ENCODE results near the gene GAD1. TPM values are rescaled to one million over a fixed set of nuclear protein-coding genes. Genes with fewer than 3 reads are reported as not detected.

The GAD1 gene
- total RNA-seq: 10 to 100 TPM; 12.8 to 26.3 TPM
- 20.6 TPM for polyA plus RNA-seq (2013, experiment 1 of 2)
- polyA plus RNA-seq (2013, experiment 2 of 2): 21.4 TPM
- long read RNA-seq, experiment 1, partial matches to known transcripts: 0 of 4 reads
- long read RNA-seq, experiment 1, other reads (novel, unspliced or antisense): 0 of 4 reads
- long read RNA-seq, experiment 2, partial matches to known transcripts: 0 of 2 reads
- long read RNA-seq, experiment 2, other reads (novel, unspliced or antisense): 1 of 2 reads
- long read RNA-seq, experiment 3, transcript GAD1-202 (17 exons, 3,604 nt): major isoform, 8 of 26 reads
- long read RNA-seq, experiment 3, partial matches to known transcripts: 3 of 26 reads
- long read RNA-seq, experiment 3, other reads (novel, unspliced or antisense): 11 of 26 reads
- long read RNA-seq, experiment 4, partial matches to known transcripts: 0 of 4 reads
- long read RNA-seq, experiment 4, other reads (novel, unspliced or antisense): 2 of 4 reads

DNA sequence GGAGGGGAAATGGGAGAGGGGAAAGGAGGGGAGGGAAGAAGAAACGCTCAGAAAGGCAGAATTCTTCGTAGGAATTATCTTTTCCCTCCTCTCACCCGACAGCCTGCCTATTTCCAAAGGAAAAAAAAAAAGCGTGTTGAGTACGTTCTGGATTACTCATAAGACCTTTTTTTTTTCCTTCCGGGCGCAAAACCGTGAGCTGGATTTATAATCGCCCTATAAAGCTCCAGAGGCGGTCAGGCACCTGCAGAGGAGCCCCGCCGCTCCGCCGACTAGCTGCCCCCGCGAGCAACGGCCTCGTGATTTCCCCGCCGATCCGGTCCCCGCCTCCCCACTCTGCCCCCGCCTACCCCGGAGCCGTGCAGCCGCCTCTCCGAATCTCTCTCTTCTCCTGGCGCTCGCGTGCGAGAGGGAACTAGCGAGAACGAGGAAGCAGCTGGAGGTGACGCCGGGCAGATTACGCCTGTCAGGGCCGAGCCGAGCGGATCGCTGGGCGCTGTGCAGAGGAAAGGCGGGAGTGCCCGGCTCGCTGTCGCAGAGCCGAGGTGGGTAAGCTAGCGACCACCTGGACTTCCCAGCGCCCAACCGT lies at the start of gene GAD1:
TSS of gene GAD1 (plus strand) at position 384 of the 589 bp plus-strand sequence. CDS start 1,705 bp downstream, outside the sequence.
- H3K4me3 ChIP-seq (ENCODE audit: low read length): peak within 1 kb of the TSS; percentile 91
- Mint-ChIP-seq H3K36me3 (ENCODE audit: low read depth) (no peaks in the 10 kb centered on the region), H3K27ac (peak within 1 kb of the TSS; percentile 64), H3K4me3 (peak within 1 kb of the TSS; percentile 70), H3K27me3 (ENCODE audit: insufficient read depth) (peaks cover 77% of the 10 kb centered on the region), H3K4me1 (peaks cover 40% of the 10 kb centered on the region), H3K9me3 (no peaks in the 10 kb centered on the region)
- peak; percentile 88 for DNase-seq
- no peaks in the 10 kb centered on the region for H3K9me3 ChIP-seq (ENCODE audit: control insufficient read depth, low read length)
- peaks cover 4% of the 10 kb centered on the region for H3K4me1 ChIP-seq (ENCODE audit: control insufficient read depth, insufficient read depth, low read length)
- H3K27me3 ChIP-seq (ENCODE audit: control insufficient read depth, insufficient read depth, low read length, poor library complexity, severe bottlenecking): peaks cover 68% of the 10 kb centered on the region
- H3K9ac ChIP-seq (ENCODE audit: extremely low read depth, low read length, poor library complexity, severe bottlenecking): peak within 1 kb of the TSS; percentile 16
- peak within 1 kb of the TSS; percentile 89 for H3K27ac ChIP-seq (ENCODE audit: low read depth, low read length)
- TF ChIP-seq, protein P1, sequence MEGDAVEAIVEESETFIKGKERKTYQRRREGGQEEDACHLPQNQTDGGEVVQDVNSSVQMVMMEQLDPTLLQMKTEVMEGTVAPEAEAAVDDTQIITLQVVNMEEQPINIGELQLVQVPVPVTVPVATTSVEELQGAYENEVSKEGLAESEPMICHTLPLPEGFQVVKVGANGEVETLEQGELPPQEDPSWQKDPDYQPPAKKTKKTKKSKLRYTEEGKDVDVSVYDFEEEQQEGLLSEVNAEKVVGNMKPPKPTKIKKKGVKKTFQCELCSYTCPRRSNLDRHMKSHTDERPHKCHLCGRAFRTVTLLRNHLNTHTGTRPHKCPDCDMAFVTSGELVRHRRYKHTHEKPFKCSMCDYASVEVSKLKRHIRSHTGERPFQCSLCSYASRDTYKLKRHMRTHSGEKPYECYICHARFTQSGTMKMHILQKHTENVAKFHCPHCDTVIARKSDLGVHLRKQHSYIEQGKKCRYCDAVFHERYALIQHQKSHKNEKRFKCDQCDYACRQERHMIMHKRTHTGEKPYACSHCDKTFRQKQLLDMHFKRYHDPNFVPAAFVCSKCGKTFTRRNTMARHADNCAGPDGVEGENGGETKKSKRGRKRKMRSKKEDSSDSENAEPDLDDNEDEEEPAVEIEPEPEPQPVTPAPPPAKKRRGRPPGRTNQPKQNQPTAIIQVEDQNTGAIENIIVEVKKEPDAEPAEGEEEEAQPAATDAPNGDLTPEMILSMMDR (conservative IDR thresholded peaks at IDR 0.05): no peak
- WGBS, 2 experiments (ENCODE audit: insufficient coverage in 1 of 2, insufficient read length in 1 of 2): 0% methylated on average over 16 to 49 of the region's 49 CpGs
- no peaks in the 10 kb centered on the region for H3K36me3 ChIP-seq (ENCODE audit: control insufficient read depth, insufficient read depth, low read length)

- peak within 1 kb of the TSS; percentile 96 for H3K4me3 ChIP-seq (ENCODE audit: low read length)
- Mint-ChIP-seq H3K27me3 (ENCODE audit: insufficient read depth) (no peaks in the 10 kb centered on the region), H3K4me1 (peaks cover 37% of the 10 kb centered on the region), H3K9me3 (peaks cover 1% of the 10 kb centered on the region), H3K36me3 (ENCODE audit: low read depth) (peaks cover 9% of the 10 kb centered on the region), H3K4me3 (peak within 1 kb of the TSS; percentile 83), H3K27ac (peak within 1 kb of the TSS; percentile 96)
- H3K4me1 ChIP-seq (ENCODE audit: control insufficient read depth, insufficient read depth, low read length): peaks cover 6% of the 10 kb centered on the region
- H3K27ac ChIP-seq (ENCODE audit: low read depth, low read length): peak within 1 kb of the TSS; percentile 27
- H3K9ac ChIP-seq (ENCODE audit: extremely low read depth, low read length, poor library complexity, severe bottlenecking): peak within 1 kb of the TSS; percentile 88
- H3K9me3 ChIP-seq (ENCODE audit: control insufficient read depth, low read length): no peaks in the 10 kb centered on the region
- TF ChIP-seq, protein P1 (conservative IDR thresholded peaks at IDR 0.05): peak; percentile 58
- peak; percentile 92 for DNase-seq
- no peaks in the 10 kb centered on the region for H3K27me3 ChIP-seq (ENCODE audit: control insufficient read depth, insufficient read depth, low read length, poor library complexity, severe bottlenecking)
- H3K36me3 ChIP-seq (ENCODE audit: control insufficient read depth, insufficient read depth, low read length): no peaks in the 10 kb centered on the region
- 18 to 19% methylated on average over 12 to 13 of the region's 13 CpGs for WGBS, 2 experiments (ENCODE audit: insufficient coverage in 1 of 2, insufficient read length in 1 of 2)
Observed at GRCh38 chr2:170770008-170770605, 46.6 kb upstream of the GAD1 start, which contains the start of gene ERICH2. ERICH2 (plus strand) TSS chr2:170770378; CDS start chr2:170770682, 304 bp downstream.

- no peaks in the 10 kb centered on the region for H3K9me3 ChIP-seq (ENCODE audit: control insufficient read depth, low read length)
- peak overlapping the region; percentile 83 for H3K4me3 Mint-ChIP-seq
- TF ChIP-seq, protein P1 (conservative IDR thresholded peaks at IDR 0.05): no peak
- H3K36me3 Mint-ChIP-seq (ENCODE audit: low read depth): peaks cover 12% of the 10 kb centered on the region
- no peaks in the 10 kb centered on the region for H3K27me3 ChIP-seq (ENCODE audit: control insufficient read depth, insufficient read depth, low read length, poor library complexity, severe bottlenecking)
- peak; percentile 96 for DNase-seq
- peak overlapping the region; percentile 88 for H3K9ac ChIP-seq (ENCODE audit: extremely low read depth, low read length, poor library complexity, severe bottlenecking)
- peaks cover 37% of the 10 kb centered on the region for H3K4me1 Mint-ChIP-seq
- no peaks in the 10 kb centered on the region for H3K27me3 Mint-ChIP-seq (ENCODE audit: insufficient read depth)
- peaks cover 4% of the 10 kb centered on the region for H3K4me1 ChIP-seq (ENCODE audit: control insufficient read depth, insufficient read depth, low read length)
- WGBS, 2 experiments (ENCODE audit: insufficient coverage in 1 of 2, insufficient read length in 1 of 2): 0% methylated on average over 9 to 70 of the region's 82 CpGs
- peaks cover 1% of the 10 kb centered on the region for H3K9me3 Mint-ChIP-seq
- H3K27ac Mint-ChIP-seq: peak overlapping the region; percentile 96
- peak overlapping the region; percentile 96 for H3K4me3 ChIP-seq (ENCODE audit: low read length)
- peak overlapping the region; percentile 27 for H3K27ac ChIP-seq (ENCODE audit: low read depth, low read length)
- H3K36me3 ChIP-seq (ENCODE audit: control insufficient read depth, insufficient read depth, low read length): no peaks in the 10 kb centered on the region
Observed at GRCh38 chr2:170770606-170771420, 45.9 kb upstream of the GAD1 start.

Measured in endodermal cell (in vitro differentiated cells).